Measurements from ENCODE around the gene GRID2.

GRID2 gene

DNA sequence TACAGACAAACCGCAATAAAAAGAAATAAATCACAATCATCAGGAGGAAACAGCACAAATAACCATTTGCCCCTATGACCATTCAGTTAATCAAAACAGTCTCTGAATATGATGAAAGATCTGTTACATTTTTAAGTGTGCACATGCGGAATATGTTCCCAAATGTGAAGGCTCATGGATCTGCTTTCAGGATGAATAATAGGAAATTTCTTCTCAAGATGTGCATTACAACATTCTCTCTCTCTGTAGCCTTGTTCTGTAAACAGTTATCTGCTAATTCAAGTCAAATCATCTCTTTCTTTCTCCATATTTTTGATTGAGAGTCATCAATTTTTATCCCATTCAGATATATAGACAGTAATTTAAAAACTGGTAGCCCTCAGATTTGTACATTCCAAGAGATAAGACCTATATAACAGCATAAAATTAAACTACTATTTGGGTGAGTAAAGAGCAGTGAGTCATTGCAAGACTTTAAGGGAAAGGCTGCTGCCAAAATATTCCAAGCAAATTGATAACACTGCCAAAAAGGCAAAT, 1090.8 kb downstream of the GRID2 start:
- Histone ChIP-seq H3K14ac (ENCODE audit: low read length) (no peak overlapping the region), H3K4me3 (ENCODE audit: low read depth, low read length) (no peak overlapping the region), H2BK12ac (ENCODE audit: low read length) (no peak overlapping the region), H4K12ac (ENCODE audit: low read depth, low read length) (no peak overlapping the region), H3K27ac (ENCODE audit: low read depth, low read length) (no peak overlapping the region), H2AFZ (ENCODE audit: insufficient read depth, low read length, poor library complexity) (no peak overlapping the region), H3K4me2 (ENCODE audit: low read length) (no peak overlapping the region), H3K27me3 (ENCODE audit: insufficient read depth, low read length) (no peaks in the 10 kb centered on the region), H3K79me2 (ENCODE audit: control insufficient read depth, insufficient read depth, low read length, poor library complexity) (no peaks in the 10 kb centered on the region), H2AK5ac (ENCODE audit: low read length) (no peak overlapping the region), H3K79me1 (ENCODE audit: low read length) (no peaks in the 10 kb centered on the region), H2BK120ac (ENCODE audit: insufficient read depth, low read length, poor library complexity) (no peak overlapping the region), H3K4me1 (ENCODE audit: control insufficient read depth in 1 of 2, insufficient read depth in 2 of 2, low read length in 2 of 2) (no peaks in the 10 kb centered on the region), H3K9me3 (ENCODE audit: insufficient read depth, low read depth, low read length) (no peaks in the 10 kb centered on the region), H3K9ac (ENCODE audit: low read length) (no peak overlapping the region), H3K18ac (ENCODE audit: low read length) (no peak overlapping the region), H2BK5ac (ENCODE audit: low read depth, low read length, poor library complexity) (no peak overlapping the region), H4K8ac (ENCODE audit: low read depth, low read length) (no peak overlapping the region), H3K23ac (ENCODE audit: low read length) (no peak overlapping the region), H3K4ac (ENCODE audit: low read depth, low read length) (no peak overlapping the region), H4K91ac (ENCODE audit: low read depth, low read length) (no peak overlapping the region), H3K36me3 (ENCODE audit: control insufficient read depth in 1 of 2, insufficient read depth in 2 of 2, low read length in 2 of 2) (no peaks in the 10 kb centered on the region)
- WGBS (ENCODE audit: extremely low coverage, insufficient coverage, insufficient read length) = no CpG with 5 or more reads among the region's 2 CpGs
- no peak for DNase-seq

GRCh38 chr4:93396272-93396671, 1092.5 kb downstream of the GRID2 start:
- H3K79me2 ChIP-seq (ENCODE audit: control insufficient read depth, insufficient read depth, low read length, poor library complexity) = no peaks in the 10 kb centered on the region
- no peak overlapping the region for H3K14ac ChIP-seq (ENCODE audit: low read length)
- no peak overlapping the region for H2AFZ ChIP-seq (ENCODE audit: insufficient read depth, low read length, poor library complexity)
- H2BK5ac ChIP-seq (ENCODE audit: low read depth, low read length, poor library complexity) = no peak overlapping the region
- no peak overlapping the region for H4K12ac ChIP-seq (ENCODE audit: low read depth, low read length)
- no peaks in the 10 kb centered on the region for H3K79me1 ChIP-seq (ENCODE audit: low read length)
- no peak overlapping the region for H3K4me3 ChIP-seq (ENCODE audit: low read depth, low read length)
- no peak overlapping the region for H3K18ac ChIP-seq (ENCODE audit: low read length)
- no CpG with 5 or more reads among the region's 1 CpG for WGBS (ENCODE audit: extremely low coverage, insufficient coverage, insufficient read length)
- no peak overlapping the region for H3K4ac ChIP-seq (ENCODE audit: low read depth, low read length)
- no peak for DNase-seq
- H3K27ac ChIP-seq (ENCODE audit: low read depth, low read length) = no peak overlapping the region
- no peak overlapping the region for H3K4me2 ChIP-seq (ENCODE audit: low read length)
- H3K9me3 ChIP-seq (ENCODE audit: insufficient read depth, low read depth, low read length) = no peaks in the 10 kb centered on the region
- no peaks in the 10 kb centered on the region for H3K27me3 ChIP-seq (ENCODE audit: insufficient read depth, low read length)
- no peaks in the 10 kb centered on the region for H3K4me1 ChIP-seq (ENCODE audit: control insufficient read depth in 1 of 2, insufficient read depth in 2 of 2, low read length in 2 of 2)
- H2AK5ac ChIP-seq (ENCODE audit: low read length) = no peak overlapping the region
- no peak overlapping the region for H2BK12ac ChIP-seq (ENCODE audit: low read length)
- no peak overlapping the region for H3K23ac ChIP-seq (ENCODE audit: low read length)
- no peak overlapping the region for H3K9ac ChIP-seq (ENCODE audit: low read length)
- H3K36me3 ChIP-seq (ENCODE audit: control insufficient read depth in 1 of 2, insufficient read depth in 2 of 2, low read length in 2 of 2) = no peaks in the 10 kb centered on the region
- H4K91ac ChIP-seq (ENCODE audit: low read depth, low read length) = no peak overlapping the region
- H2BK120ac ChIP-seq (ENCODE audit: insufficient read depth, low read length, poor library complexity) = no peak overlapping the region
- no peak overlapping the region for H4K8ac ChIP-seq (ENCODE audit: low read depth, low read length)

DNA sequence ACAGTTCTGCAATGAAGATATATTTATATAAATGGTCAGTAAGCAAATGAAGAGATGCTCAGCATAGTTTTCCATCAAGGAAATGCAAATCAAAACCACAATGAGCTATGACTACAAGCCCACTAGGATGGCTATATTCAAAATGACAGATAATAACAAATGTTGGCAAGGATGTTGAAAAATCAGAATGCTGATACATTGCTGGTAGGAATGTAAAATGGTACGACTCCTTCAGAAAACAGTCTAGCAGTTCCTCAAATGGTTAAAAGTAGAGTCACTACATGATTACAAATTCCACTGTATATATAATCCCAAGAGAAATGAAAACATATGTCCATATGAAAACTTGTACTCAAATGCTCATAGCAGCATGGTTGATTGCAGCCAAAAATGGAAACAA, 1099.8 kb downstream of the GRID2 start:
- no peak overlapping the region for H3K27ac ChIP-seq (ENCODE audit: low read depth, low read length)
- H2BK120ac ChIP-seq (ENCODE audit: insufficient read depth, low read length, poor library complexity) = no peak overlapping the region
- no peak overlapping the region for H3K23ac ChIP-seq (ENCODE audit: low read length)
- no peaks in the 10 kb centered on the region for H3K79me2 ChIP-seq (ENCODE audit: control insufficient read depth, insufficient read depth, low read length, poor library complexity)
- H3K4ac ChIP-seq (ENCODE audit: low read depth, low read length) = no peak overlapping the region
- H2BK12ac ChIP-seq (ENCODE audit: low read length) = no peak overlapping the region
- H4K91ac ChIP-seq (ENCODE audit: low read depth, low read length) = no peak overlapping the region
- no peaks in the 10 kb centered on the region for H3K36me3 ChIP-seq (ENCODE audit: control insufficient read depth in 1 of 2, insufficient read depth in 2 of 2, low read length in 2 of 2)
- no peak overlapping the region for H2BK5ac ChIP-seq (ENCODE audit: low read depth, low read length, poor library complexity)
- H3K9ac ChIP-seq (ENCODE audit: low read length) = no peak overlapping the region
- no CpG with 5 or more reads among the region's 1 CpG for WGBS (ENCODE audit: extremely low coverage, insufficient coverage, insufficient read length)
- no peak overlapping the region for H3K4me2 ChIP-seq (ENCODE audit: low read length)
- no peaks in the 10 kb centered on the region for H3K27me3 ChIP-seq (ENCODE audit: insufficient read depth, low read length)
- DNase-seq = no peak
- H4K12ac ChIP-seq (ENCODE audit: low read depth, low read length) = no peak overlapping the region
- no peak overlapping the region for H3K14ac ChIP-seq (ENCODE audit: low read length)
- H2AFZ ChIP-seq (ENCODE audit: insufficient read depth, low read length, poor library complexity) = no peak overlapping the region
- H2AK5ac ChIP-seq (ENCODE audit: low read length) = no peak overlapping the region
- H3K4me3 ChIP-seq (ENCODE audit: low read depth, low read length) = no peak overlapping the region
- no peak overlapping the region for H3K18ac ChIP-seq (ENCODE audit: low read length)
- H4K8ac ChIP-seq (ENCODE audit: low read depth, low read length) = no peak overlapping the region
- H3K4me1 ChIP-seq (ENCODE audit: control insufficient read depth in 1 of 2, insufficient read depth in 2 of 2, low read length in 2 of 2) = no peaks in the 10 kb centered on the region
- no peaks in the 10 kb centered on the region for H3K79me1 ChIP-seq (ENCODE audit: low read length)
- H3K9me3 ChIP-seq (ENCODE audit: insufficient read depth, low read depth, low read length) = no peaks in the 10 kb centered on the region

DNA sequence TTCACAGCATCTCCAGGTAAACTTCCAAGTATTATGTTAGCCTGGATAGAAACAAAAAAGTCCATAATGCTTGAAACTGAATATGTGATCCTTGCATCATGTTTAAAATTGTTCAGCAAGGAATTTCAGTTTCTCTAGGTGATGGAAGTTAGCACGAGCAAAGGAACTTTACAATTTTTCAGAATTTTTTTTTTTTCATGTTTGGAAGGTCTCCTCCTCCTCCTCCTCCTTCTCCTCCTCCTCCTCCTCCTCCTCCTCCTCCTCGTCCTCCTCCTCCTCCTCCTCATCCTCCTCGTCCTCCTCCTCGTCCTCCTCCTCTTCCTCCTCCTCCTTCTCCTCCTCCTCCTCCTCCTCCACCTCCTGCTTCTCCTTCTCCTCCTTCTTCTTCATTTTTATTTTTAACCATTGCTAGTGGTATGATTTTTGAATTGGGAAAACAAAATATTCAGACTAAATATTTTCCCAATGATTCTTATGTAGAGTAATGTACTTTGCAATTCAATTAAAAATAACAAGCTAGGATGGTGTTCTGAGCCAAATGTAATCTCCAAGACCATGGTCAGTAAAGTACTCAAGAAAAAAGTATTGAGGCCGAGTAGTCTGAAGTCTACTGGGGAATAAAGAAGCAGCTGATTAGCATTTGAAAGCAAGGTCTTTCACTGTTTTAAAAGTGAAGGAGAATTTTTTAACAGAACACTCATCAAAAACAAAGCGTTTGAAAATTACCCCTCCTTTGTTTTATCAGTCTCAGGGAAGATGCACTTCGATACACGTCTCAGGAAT, 1103.9 kb downstream of the GRID2 start:
- Histone ChIP-seq H3K4ac (ENCODE audit: low read depth, low read length) (no peak overlapping the region), H3K9me3 (ENCODE audit: insufficient read depth, low read depth, low read length) (no peaks in the 10 kb centered on the region), H3K79me1 (ENCODE audit: low read length) (no peaks in the 10 kb centered on the region), H3K4me2 (ENCODE audit: low read length) (no peak overlapping the region), H4K8ac (ENCODE audit: low read depth, low read length) (no peak overlapping the region), H2BK120ac (ENCODE audit: insufficient read depth, low read length, poor library complexity) (no peak overlapping the region), H3K4me1 (ENCODE audit: control insufficient read depth in 1 of 2, insufficient read depth in 2 of 2, low read length in 2 of 2) (no peaks in the 10 kb centered on the region), H3K27me3 (ENCODE audit: insufficient read depth, low read length) (no peaks in the 10 kb centered on the region), H3K14ac (ENCODE audit: low read length) (no peak overlapping the region), H3K27ac (ENCODE audit: low read depth, low read length) (no peak overlapping the region), H3K79me2 (ENCODE audit: control insufficient read depth, insufficient read depth, low read length, poor library complexity) (no peaks in the 10 kb centered on the region), H4K12ac (ENCODE audit: low read depth, low read length) (no peak overlapping the region), H2AK5ac (ENCODE audit: low read length) (no peak overlapping the region), H2AFZ (ENCODE audit: insufficient read depth, low read length, poor library complexity) (no peak overlapping the region), H2BK5ac (ENCODE audit: low read depth, low read length, poor library complexity) (no peak overlapping the region), H3K36me3 (ENCODE audit: control insufficient read depth in 1 of 2, insufficient read depth in 2 of 2, low read length in 2 of 2) (no peaks in the 10 kb centered on the region), H2BK12ac (ENCODE audit: low read length) (no peak overlapping the region), H3K9ac (ENCODE audit: low read length) (no peak overlapping the region), H4K91ac (ENCODE audit: low read depth, low read length) (no peak overlapping the region), H3K23ac (ENCODE audit: low read length) (no peak overlapping the region), H3K18ac (ENCODE audit: low read length) (no peak overlapping the region), H3K4me3 (ENCODE audit: low read depth, low read length) (no peak overlapping the region)
- 56% methylated on average over 1 of the region's 8 CpGs for WGBS (ENCODE audit: extremely low coverage, insufficient coverage, insufficient read length)
- DNase-seq = no peak

Data from trophoblast cell (in vitro differentiated cells and primary cell).